NCI-H524 (cell line): ENCODE results near the gene SAMD11.

Source experiments
- DNase-seq, 2 experiments: peaks; one replicate each; lab custom pipeline; 2025; lab: John Stamatoyannopoulos, UW

SAMD11 gene

DNA sequence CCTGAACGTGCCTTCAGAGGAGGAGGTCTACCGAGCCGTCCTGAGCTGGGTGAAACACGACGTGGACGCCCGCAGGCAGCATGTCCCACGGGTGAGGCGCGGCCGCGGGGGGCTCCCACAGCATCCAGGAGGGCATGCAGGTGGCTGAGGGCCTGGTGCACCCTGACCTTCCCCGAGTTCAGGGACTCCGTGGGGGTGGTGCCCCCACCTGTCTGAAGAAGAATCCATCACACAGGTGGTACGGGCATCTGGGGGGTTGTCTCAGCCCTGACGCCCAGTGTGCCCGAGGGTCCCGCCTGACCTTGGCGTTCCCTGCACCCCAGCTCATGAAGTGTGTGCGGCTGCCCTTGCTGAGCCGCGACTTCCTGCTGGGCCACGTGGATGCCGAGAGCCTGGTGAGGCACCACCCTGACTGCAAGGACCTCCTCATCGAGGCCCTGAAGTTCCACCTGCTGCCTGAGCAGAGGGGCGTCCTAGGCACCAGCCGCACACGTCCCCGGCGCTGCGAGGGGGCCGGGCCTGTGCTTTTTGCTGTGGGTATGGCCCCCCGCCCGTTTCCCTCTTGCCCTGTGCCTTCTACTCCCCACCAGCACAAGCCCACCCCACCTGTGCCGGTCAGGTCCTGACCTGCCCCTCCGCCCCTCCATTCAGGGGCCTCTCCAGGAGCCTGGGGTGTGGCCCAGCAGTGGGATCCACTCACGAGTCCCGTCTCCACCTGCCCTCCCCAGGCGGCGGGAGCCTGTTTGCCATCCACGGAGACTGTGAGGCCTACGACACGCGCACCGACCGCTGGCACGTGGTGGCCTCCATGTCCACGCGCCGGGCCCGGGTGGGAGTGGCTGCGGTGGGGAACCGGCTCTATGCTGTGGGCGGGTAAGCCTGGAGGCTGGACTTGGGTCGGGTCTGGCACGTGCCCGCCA, 38.9 kb downstream of the SAMD11 start:
- DNase-seq: no peak

GRCh38 chr1:963301-963651, 39.6 kb downstream of the SAMD11 start:
- no peak for DNase-seq

DNA sequence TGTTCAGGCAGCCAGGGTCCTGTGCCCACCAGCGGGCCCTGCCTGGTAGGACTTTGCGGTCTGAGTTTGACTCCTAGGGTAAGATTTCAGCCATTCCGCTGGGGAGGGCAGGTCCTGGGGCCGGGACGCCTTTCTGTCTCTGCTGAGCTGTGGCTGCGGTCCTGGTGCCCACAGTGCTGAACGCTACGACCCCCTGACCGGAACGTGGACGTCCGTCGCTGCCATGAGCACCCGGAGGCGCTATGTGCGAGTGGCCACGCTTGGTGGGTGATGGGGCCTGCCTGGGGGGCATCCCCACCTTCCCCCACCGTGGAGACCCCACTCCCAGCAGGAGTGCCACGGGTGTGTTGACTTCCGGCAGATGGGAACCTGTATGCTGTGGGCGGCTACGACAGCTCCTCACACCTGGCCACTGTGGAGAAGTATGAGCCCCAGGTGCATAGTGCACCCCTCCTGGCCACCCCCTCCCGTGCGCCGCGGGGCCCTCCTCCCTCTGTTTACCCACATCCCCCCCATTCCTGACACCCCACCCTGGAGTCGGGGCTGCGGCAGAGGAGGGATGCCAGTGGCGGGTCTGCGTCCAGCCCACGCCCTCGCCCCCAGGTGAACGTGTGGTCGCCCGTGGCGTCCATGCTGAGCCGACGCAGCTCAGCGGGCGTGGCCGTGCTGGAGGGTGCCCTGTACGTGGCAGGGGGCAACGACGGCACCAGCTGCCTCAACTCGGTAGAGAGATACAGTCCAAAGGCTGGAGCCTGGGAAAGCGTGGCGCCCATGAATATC, 40.2 kb downstream of the SAMD11 start:
- DNase-seq: no peak

GRCh38 chr1:964691-965525, 41.2 kb downstream of the SAMD11 start:
- no peak for DNase-seq

- no peak for DNase-seq
Measured at GRCh38 chr1:965526-966134, 41.9 kb downstream of the SAMD11 start.

- DNase-seq: no peak
Measured at GRCh38 chr1:966135-966703, 42.5 kb downstream of the SAMD11 start, which contains the start of gene PLEKHN1. PLEKHN1 (plus strand) TSS chr1:966482; CDS start chr1:966532, 50 bp downstream.

GRCh38 chr1:966704-967300, 43.1 kb downstream of the SAMD11 start:
- no peak for DNase-seq

DNA sequence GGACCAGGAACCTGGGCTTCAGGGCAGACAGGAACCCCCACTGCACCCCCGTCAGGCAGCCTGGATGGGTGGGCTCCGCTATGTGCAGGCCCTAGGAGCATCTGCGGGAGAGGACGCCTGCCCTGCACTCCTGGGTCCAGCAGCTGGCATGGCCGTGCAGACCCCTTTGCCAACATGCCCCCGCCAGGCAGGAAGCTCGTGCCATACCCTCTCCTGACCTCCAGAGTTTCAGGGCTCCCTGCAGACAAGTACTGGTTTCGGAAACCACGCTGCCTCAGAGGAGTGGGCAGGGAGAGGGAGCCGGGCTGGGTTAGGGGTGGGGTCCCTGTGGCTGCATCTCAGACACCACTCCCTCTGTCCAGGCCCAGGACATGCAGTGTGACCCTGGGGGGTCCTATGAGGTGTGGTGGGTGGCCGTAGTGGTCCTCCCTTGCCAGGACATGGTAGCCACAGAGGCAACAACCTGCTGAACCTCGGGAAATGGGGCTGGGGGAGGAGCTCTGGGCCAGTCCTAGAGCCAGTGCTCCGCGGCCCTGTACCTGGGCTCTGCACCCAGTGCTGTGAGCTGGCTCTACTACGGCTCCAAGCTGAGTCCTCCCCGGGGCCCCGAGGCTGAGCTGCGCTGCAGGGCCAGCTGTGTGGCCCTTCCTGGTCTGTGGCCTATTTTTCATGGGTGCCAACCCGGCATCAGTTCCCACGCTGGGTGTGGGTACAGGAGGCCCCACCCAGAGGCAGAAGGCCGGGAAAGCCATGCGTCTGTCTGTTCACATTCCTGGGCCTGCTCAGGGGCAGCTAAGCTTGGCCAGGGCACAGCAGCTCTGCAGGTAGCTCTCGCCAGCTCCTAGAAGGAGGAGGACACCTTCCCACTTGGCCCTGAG, 44.0 kb downstream of the SAMD11 start:
- no peak for DNase-seq

DNA sequence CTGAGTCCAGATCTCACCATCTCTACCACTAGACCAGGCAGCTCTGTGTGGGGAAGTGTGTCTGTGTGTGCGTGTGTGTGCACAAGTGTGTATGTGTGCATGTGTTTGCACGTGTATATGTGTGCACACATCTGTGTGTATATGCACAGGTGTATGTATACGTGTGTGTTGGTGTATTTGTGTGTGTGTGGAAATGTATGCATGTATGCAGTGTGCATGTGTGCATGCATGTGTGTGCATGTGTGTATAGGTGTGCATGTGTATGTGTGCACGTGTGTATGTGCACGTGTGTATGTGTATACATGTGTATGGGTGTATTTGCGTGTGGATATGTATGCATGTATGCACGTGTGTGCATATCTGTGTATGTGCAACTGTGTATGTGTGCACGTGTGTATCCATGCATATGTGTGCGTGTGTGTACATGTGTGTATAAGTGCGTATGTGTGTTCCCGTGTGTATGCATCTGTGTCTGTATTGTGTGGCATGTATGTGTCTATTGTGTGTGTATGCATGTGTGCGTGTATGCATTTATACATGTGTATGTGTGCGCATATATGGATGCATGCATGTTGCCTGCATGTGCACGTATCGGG, 45.6 kb downstream of the SAMD11 start:
- no peak for DNase-seq

DNA sequence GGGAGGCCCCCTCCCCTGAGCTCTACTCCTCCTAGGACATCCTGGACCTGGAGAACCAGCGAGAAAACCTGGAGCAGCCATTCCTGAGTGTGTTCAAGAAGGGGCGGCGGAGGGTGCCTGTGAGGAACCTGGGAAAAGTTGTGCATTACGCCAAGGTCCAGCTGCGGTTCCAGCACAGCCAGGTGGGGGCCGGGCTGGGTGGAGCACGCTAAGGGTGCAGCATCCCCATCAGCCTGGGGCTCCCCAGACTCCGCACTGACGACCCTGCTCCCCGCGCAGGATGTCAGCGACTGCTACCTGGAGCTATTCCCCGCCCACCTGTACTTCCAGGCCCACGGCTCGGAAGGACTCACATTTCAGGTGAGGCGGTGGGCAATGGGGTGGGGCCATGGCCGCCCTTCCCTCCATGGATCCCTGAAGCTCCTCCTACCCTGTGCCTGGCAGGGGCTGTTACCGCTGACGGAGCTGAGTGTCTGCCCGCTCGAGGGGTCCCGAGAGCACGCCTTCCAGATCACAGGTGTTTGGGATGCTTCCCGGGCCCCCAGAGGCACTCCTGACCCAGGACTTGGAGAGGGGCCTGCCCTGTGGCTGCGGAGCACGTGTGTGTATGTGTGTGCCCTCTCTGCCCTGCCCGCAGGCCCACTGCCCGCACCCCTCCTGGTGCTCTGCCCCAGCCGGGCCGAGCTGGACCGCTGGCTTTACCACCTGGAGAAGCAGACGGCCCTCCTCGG, 46.7 kb downstream of the SAMD11 start:
- no peak for DNase-seq

DNA sequence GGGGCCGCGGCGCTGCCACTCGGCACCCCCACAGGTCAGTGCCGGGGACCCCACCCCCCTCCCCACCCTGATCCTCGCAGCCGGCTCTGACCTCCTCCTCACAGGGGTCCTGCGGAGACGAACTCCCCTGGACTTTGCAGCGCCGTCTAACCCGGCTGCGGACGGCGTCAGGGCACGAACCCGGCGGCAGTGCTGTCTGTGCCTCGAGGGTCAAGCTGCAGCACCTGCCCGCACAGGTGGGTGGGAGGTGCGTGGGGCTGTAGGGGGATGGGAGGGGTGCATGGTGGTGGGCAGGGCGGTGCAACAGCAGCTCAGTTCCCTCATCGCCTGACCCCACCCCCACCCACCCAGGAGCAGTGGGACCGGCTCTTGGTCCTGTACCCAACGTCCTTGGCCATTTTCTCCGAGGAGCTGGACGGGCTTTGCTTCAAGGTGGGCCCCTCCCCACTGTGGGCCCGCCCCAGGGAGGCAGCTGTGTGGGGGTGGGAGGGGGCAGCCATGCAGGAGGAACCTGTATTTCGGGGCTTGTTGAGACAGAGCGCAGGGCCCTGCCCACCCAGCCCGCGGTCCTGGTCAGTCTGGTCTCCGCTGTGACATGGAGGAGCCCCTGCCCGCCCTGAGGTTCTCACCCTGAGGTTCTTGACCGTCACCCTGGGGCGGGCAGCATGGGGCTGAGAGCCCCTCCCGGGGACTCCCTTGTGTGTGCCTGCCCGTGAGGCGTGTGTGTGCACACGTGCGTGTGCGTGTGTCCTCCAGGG, 47.4 kb downstream of the SAMD11 start:
- no peak for DNase-seq

- DNase-seq: no peak
Measured at GRCh38 chr1:971751-972506, 48.2 kb downstream of the SAMD11 start.

GRCh38 chr1:972726-973458, 49.2 kb downstream of the SAMD11 start:
- DNase-seq: no peak

DNA sequence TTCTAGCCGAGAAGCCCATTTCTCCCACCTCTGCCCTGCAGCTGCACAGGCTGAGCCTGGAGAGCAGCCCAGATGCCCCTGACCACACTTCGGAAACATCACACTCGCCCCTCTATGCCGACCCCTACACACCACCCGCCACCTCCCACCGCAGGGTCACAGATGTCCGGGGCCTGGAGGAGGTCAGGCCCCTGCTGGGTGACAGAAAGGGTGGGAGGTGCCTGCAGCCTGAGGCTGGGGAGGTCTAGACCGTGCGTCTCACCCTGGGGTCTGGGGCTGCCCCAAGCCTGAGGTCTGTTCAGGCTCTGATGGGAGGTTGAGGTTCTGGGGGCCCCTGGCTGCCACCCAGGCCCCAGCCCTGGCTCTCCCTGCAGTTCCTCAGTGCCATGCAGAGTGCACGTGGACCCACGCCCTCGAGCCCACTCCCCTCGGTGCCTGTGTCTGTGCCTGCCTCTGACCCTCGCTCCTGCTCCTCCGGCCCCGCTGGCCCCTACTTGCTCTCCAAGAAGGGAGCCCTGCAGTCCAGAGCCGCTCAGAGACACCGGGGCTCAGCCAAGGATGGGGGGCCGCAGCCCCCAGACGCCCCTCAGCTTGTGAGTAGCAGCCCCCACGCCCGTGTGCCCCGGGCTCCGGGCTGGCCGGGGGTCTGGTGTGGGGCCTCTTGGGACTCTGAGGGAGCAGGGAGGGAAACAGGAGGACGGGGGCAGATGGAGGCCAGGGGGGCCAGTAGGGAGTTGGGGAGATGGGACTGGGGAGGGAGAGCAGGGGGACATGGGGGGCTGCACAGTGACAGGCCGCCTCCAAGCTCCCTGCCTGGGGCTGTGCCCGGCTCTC, 50.0 kb downstream of the SAMD11 start:
- DNase-seq: no peak

- DNase-seq: no peak
Measured at GRCh38 chr1:974293-974640, 50.5 kb downstream of the SAMD11 start.
